DND-41 (cell line): ENCODE results near the gene GINS2.
A peak's percentile ranks its signal among the peaks of the same experiment; 100 is the strongest.

Experiments
- ATAC-seq: fragments of 200-7000 bp; cut with Tn5 transposase; 3 replicates; pipeline ENCODE4 v1.9.1; 2021; ENCODE audit warnings: low read depth; ENCODE audit not compliant: insufficient read depth
- DNase-seq: peaks from one replicate; pipeline ENCODE4 v3.0.0-alpha.2; 2020
- H2AFZ ChIP-seq: 2 replicates; pipeline ENCODE4 v1.6.0; 2012; ENCODE audit warnings: low read depth, low read length
- H3K27ac ChIP-seq: 2 replicates; pipeline ENCODE4 v1.5.1; 2012; ENCODE audit warnings: low read length, inconsistent platforms
- H3K27me3 ChIP-seq: fragments of 200-600 bp; sonication (generic); 2 replicates; pipeline ENCODE4 v1.6.0; 2012; ENCODE audit warnings: low read length, mild to moderate bottlenecking, inconsistent platforms; ENCODE audit not compliant: insufficient read depth, poor library complexity
- H3K36me3 ChIP-seq: 2 replicates; pipeline ENCODE4 v1.5.1; 2012; ENCODE audit warnings: low read length, inconsistent platforms; ENCODE audit not compliant: insufficient read depth
- H3K4me1 ChIP-seq: 2 replicates; pipeline ENCODE4 v1.5.1; 2012; ENCODE audit warnings: mild to moderate bottlenecking, low read length; ENCODE audit not compliant: insufficient read depth
- H3K4me2 ChIP-seq: 2 replicates; pipeline ENCODE4 v1.6.0; 2012; ENCODE audit warnings: mild to moderate bottlenecking, moderate library complexity, low read length, inconsistent platforms; ENCODE audit not compliant: insufficient read depth
- H3K4me3 ChIP-seq, 2 experiments: fragments of 200-600 bp in 1 of 2; shearing (Covaris generic) in 1 of 2; 2 replicates each; pipeline ENCODE4 v1.5.1; 2012 to 2016; ENCODE audit warnings: inconsistent platforms in 2 of 2, low read length in 2 of 2, mild to moderate bottlenecking in 2 of 2, low read depth in 1 of 2, moderate library complexity in 1 of 2
- H3K79me2 ChIP-seq: 2 replicates; pipeline ENCODE4 v1.6.0; 2012; ENCODE audit warnings: low read length, inconsistent platforms; ENCODE audit not compliant: insufficient read depth
- H3K9ac ChIP-seq: 2 replicates; pipeline ENCODE4 v1.6.0; 2012; ENCODE audit warnings: low read depth, mild to moderate bottlenecking, inconsistent platforms, low read length, moderate library complexity
- H3K9me3 ChIP-seq: 2 replicates; pipeline ENCODE4 v1.5.1; 2012; ENCODE audit warnings: low read length, moderate library complexity, mild to moderate bottlenecking, inconsistent platforms; ENCODE audit not compliant: insufficient read depth, severe bottlenecking
- H4K20me1 ChIP-seq: 2 replicates; pipeline ENCODE4 v1.6.0; 2012; ENCODE audit warnings: low read length; ENCODE audit not compliant: insufficient read depth
- EZH2 ChIP-seq: IDR thresholded peaks from 3 replicates; pipeline ENCODE4 v1.6.1; 2012; ENCODE audit warnings: borderline replicate concordance, low read depth, mild to moderate bottlenecking, moderate library complexity, low read length, inconsistent platforms; ENCODE audit not compliant: severe bottlenecking
- TF ChIP-seq, protein P1 (sequence below): IDR thresholded peaks from 2 replicates; pipeline ENCODE4 v1.5.1; 2012; ENCODE audit warnings: borderline replicate concordance, low read length, moderate library complexity, mild to moderate bottlenecking; ENCODE audit not compliant: poor library complexity, severe bottlenecking; ENCODE audit errors: extremely low read depth

Gene GINS2

DNA sequence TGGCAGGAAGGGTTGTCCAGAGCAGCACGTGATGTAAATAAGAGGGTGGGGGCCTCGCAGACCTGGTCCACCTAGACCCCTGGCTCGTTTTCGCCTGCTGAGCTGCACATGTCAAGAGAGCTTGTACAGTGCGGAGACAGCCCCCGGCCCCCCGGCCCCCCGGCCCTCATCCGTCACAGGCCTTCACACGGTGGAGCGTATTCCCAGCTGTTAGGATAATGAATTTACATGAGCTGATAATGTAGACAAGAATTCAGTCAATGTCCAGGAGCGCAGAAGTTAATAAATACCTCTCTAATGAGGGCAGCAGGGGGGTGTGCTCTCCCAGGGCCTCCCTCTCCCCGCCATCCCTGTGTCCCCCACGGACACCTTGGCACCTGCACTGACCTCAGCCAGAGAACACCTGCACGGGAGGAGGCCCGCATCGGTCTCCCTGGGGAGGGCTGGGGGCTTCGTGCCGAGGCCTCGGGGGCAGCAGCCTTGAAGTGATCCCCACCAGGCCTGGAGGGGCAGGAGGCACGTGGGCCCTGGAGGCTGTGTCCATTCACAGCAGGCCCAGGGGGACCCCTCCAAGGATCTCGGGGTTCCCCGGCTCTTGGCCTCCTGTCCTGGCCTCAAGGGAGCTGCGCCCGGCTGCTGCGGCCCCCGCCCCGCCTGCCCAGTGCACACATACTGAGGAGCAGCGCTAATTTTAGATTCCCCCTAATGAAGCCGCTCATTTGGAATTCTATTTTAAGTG, 61.1 kb downstream of the GINS2 start:
- Histone ChIP-seq H3K9ac (no peak overlapping the region), H3K27me3 (no peaks in the 10 kb centered on the region), H3K4me3 (no peak overlapping the region), H3K4me1 (no peaks in the 10 kb centered on the region), H2AFZ (no peak overlapping the region), H3K9me3 (peaks cover 20% of the 10 kb centered on the region), H3K27ac (no peak overlapping the region), H3K36me3 (peaks cover 46% of the 10 kb centered on the region), H3K79me2 (peaks cover 98% of the 10 kb centered on the region), H4K20me1 (peaks cover 68% of the 10 kb centered on the region), H3K4me2 (no peak overlapping the region)
- DNase-seq (no peak), ATAC-seq (no peak)
- no peak for TF ChIP-seq EZH2
- TF ChIP-seq, protein P1, sequence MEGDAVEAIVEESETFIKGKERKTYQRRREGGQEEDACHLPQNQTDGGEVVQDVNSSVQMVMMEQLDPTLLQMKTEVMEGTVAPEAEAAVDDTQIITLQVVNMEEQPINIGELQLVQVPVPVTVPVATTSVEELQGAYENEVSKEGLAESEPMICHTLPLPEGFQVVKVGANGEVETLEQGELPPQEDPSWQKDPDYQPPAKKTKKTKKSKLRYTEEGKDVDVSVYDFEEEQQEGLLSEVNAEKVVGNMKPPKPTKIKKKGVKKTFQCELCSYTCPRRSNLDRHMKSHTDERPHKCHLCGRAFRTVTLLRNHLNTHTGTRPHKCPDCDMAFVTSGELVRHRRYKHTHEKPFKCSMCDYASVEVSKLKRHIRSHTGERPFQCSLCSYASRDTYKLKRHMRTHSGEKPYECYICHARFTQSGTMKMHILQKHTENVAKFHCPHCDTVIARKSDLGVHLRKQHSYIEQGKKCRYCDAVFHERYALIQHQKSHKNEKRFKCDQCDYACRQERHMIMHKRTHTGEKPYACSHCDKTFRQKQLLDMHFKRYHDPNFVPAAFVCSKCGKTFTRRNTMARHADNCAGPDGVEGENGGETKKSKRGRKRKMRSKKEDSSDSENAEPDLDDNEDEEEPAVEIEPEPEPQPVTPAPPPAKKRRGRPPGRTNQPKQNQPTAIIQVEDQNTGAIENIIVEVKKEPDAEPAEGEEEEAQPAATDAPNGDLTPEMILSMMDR: no peak

DNA sequence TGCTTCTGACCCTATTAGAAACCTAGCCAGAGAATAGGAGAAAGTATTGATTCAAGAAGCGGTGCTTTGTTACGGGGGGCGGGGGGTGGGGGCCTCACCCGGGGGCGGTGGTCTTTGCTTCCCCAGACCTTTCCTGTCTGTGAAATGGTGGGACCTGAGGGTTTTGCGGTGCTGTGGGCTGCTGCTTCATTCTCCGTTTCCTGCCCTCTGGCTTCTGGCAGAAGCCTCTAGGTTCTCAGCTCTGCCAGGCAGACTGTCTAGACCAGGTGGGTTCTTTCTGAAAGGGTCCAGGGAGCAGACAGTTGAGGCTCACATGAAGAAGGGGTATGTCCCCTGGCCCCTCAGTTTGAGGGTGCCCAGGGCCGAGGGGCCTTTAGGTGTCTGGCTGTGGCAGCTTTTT, 61.7 kb downstream of the GINS2 start:
- H3K4me3 ChIP-seq: no peak overlapping the region
- no peak overlapping the region for H2AFZ ChIP-seq
- TF ChIP-seq EZH2: no peak
- TF ChIP-seq, protein P1: no peak
- H3K9ac ChIP-seq: no peak overlapping the region
- no peak overlapping the region for H3K27ac ChIP-seq
- peaks cover 50% of the 10 kb centered on the region for H3K36me3 ChIP-seq
- H3K79me2 ChIP-seq: peaks cover 98% of the 10 kb centered on the region
- H3K4me2 ChIP-seq: no peak overlapping the region
- H3K27me3 ChIP-seq: no peaks in the 10 kb centered on the region
- ATAC-seq (0 out of 3 replicates have a peak, but pooled peaks have one; percentile 29), DNase-seq (no peak)
- H4K20me1 ChIP-seq: peaks cover 69% of the 10 kb centered on the region
- no peaks in the 10 kb centered on the region for H3K4me1 ChIP-seq
- H3K9me3 ChIP-seq: peaks cover 20% of the 10 kb centered on the region
